WTC11 (cell line): Measurements from ENCODE around the gene PTTG1IP2. TPM values are rescaled to one million over a fixed set of nuclear protein-coding genes. Genes with fewer than 3 reads are reported as not detected.

ENCODE experiments used
- ATAC-seq: fragments of 200-7000 bp; cut with Tn5 transposase; 2 replicates; pipeline ENCODE4 v1.10.0; 2021; ENCODE audit warnings: mild to moderate bottlenecking, moderate library complexity
- CTCF ChIA-PET: fragments of 300-600 bp; sonication (Branson Sonifier 250); formaldehyde crosslinking; loops from one replicate; lab custom pipeline; 2021; ENCODE audit warnings: antibody characterized with exemption; lab: Charles Lee
- POLR2A ChIA-PET: fragments of 350-600 bp; sonication (Branson Sonifier 250); formaldehyde crosslinking; loops from one replicate; lab custom pipeline; 2021; ENCODE audit warnings: antibody characterized with exemption; lab: Charles Lee
- DNase-seq: peaks from one replicate; pipeline ENCODE4 v3.0.0; 2021; ENCODE audit warnings: low spot score
- H3K27ac Mint-ChIP-seq: 2 replicates; pipeline ENCODE4 v1.8.0; 2021; ENCODE audit warnings: mixed read lengths
- H3K27me3 Mint-ChIP-seq: 2 replicates; pipeline ENCODE4 v1.8.0; 2021; ENCODE audit warnings: low read depth, mild to moderate bottlenecking, moderate library complexity, mixed read lengths
- H3K36me3 Mint-ChIP-seq: 2 replicates; pipeline ENCODE4 v1.8.0; 2021; ENCODE audit warnings: mixed read lengths
- H3K4me1 Mint-ChIP-seq: 2 replicates; pipeline ENCODE4 v1.8.0; 2022; ENCODE audit warnings: mixed read lengths
- H3K4me3 Mint-ChIP-seq: 2 replicates; pipeline ENCODE4 v1.8.0; 2021; ENCODE audit warnings: mild to moderate bottlenecking, moderate library complexity, mixed read lengths
- H3K9me3 Mint-ChIP-seq: 2 replicates; pipeline ENCODE4 v1.8.0; 2021; ENCODE audit warnings: mixed read lengths
- ARID4B ChIP-seq: sonication (generic); formaldehyde crosslinking; IDR thresholded peaks from 2 replicates; pipeline ENCODE4 v1.8.0; 2023; ENCODE audit warnings: missing genetic modification reagents, mild to moderate bottlenecking, borderline replicate concordance
- HMGA2 ChIP-seq: fragments of 250-450 bp; sonication (Bioruptor Pico); IDR thresholded peaks from 2 replicates; pipeline ENCODE4 v1.4.0; 2021; ENCODE audit warnings: mild to moderate bottlenecking, moderate library complexity
- NFATC4 ChIP-seq: fragments of 250-450 bp; sonication (Bioruptor Pico); IDR thresholded peaks from 2 replicates; pipeline ENCODE4 v1.9.0; 2021; ENCODE audit warnings: mild to moderate bottlenecking
- NR2C2 ChIP-seq: sonication (generic); formaldehyde crosslinking; IDR thresholded peaks from 2 replicates; pipeline ENCODE4 v1.8.0; 2022; ENCODE audit warnings: mild to moderate bottlenecking, missing genetic modification reagents
- PREB ChIP-seq: sonication (generic); formaldehyde crosslinking; IDR thresholded peaks from 2 replicates; pipeline ENCODE4 v1.8.1; 2022; ENCODE audit warnings: mild to moderate bottlenecking, missing genetic modification reagents, moderate library complexity, borderline replicate concordance
- TEAD1 ChIP-seq: sonication (generic); formaldehyde crosslinking; IDR thresholded peaks from 2 replicates; pipeline ENCODE4 v1.8.0; 2022; ENCODE audit warnings: mild to moderate bottlenecking, missing genetic modification reagents
- ZNF263 ChIP-seq: sonication (generic); formaldehyde crosslinking; IDR thresholded peaks from 2 replicates; pipeline ENCODE4 v1.8.1; 2022; ENCODE audit warnings: low read depth, mild to moderate bottlenecking, moderate library complexity, missing genetic modification reagents
- total RNA-seq: library from RNA; stranded (reverse); gene quantifications from 3 replicates; pipeline ENCODE4 v1.2.3, GENCODE V29; 2021

PTTG1IP2 gene
- total RNA-seq, 1 experiment from 2014 or later: not detected

- no peak for TF ChIP-seq NR2C2 (CRISPR knock-in tag)
- no peak for TF ChIP-seq HMGA2 (CRISPR knock-in tag)
- no peak for TF ChIP-seq NFATC4
- no peak for TF ChIP-seq PREB
- TF ChIP-seq, all 79 proteins: peak for 0
These were observed 83.1 kb downstream of the PTTG1IP2 start (continued) for GRCh38 chr7:90552521-90552920.

GRCh38 chr7:90560730-90561129, 91.3 kb downstream of the PTTG1IP2 start:
- TF ChIP-seq ZNF263 (CRISPR knock-in tag) (no peak), ARID4B (CRISPR knock-in tag) (no peak), TEAD1 (CRISPR knock-in tag) (no peak)
- Mint-ChIP-seq H3K4me1 (no peaks in the 10 kb centered on the region), H3K27me3 (no peaks in the 10 kb centered on the region), H3K36me3 (no peaks in the 10 kb centered on the region), H3K9me3 (peaks cover 9% of the 10 kb centered on the region), H3K4me3 (no peak overlapping the region), H3K27ac (no peak overlapping the region)
- ATAC-seq: no peak
- CTCF ChIA-PET: no interaction called here
- POLR2A ChIA-PET: no interaction called here
- DNase-seq: no peak

Other genes starting within 250 kb of the PTTG1IP2 start
- gene CFAP69, start 224.5 kb upstream of the PTTG1IP2 start, total RNA-seq: 2.7 to 3.4 TPM (median 3.3 TPM) in 3 replicates
- not detected in 3 replicates for gene FAM237B, start 148.3 kb upstream of the PTTG1IP2 start, total RNA-seq
- gene GTPBP10, start 122.9 kb upstream of the PTTG1IP2 start, total RNA-seq: 18.5 to 20.1 TPM (median 19.6 TPM) in 3 replicates
- 39.4 to 47.5 TPM (median 44.1 TPM) in 3 replicates for gene CLDN12, start 66.2 kb upstream of the PTTG1IP2 start, total RNA-seq
- gene CDK14, start 126.7 kb downstream of the PTTG1IP2 start, total RNA-seq: 35.0 to 57.9 TPM (median 38.3 TPM) in 3 replicates